ENCODE measurements around the gene C4B.
"Not testable (repeated sequence)": the region's sequence is repeated elsewhere in the genome, so short reads cannot be mapped to it uniquely, and the experiment has no call there.

Gene C4B

DNA sequence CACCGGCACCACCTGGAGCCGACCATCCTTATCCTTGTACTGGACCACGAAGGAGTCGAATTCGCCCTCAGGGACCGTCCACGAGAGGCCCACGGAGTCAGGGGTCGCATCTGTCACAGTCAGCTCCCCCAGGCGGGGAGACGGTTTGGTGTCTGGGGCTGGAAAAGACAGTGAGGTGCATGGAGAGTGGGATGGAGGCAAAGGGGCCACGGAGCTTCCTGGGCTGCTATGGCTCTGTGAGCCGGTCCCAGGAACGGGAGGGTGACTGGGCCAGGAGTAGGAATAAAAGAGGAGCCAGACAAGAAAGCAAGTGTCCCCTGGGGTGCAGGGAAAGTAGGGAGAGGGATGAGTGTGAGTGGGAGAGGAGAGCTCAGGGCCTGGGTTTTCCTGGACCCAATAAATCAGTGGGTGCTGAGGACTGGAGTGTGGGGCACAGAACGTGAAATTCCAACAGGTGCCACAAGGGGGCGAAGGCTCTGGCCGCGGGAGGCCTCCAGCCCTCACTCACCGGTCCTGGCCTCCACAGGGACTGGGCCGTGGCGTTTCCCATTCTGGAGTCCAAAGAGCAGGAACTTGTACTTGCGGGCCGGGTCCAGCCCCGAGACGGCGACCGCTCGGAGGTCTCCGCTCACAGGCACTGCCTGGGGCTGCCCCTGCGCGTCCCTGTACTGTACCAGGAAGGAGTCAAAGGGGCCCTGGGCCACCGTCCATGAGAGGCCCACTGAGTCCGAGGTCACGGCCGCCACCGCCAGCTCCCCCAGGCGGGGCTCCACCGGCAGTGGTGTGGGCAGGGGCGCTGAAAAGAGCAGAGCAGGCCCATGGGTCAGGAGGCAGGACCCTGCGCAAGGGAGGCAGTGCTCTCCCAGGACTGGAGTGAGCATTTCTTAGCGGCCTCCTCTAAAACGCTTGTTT is 33.5 kb downstream of the C4B start:
- no peak overlapping the region for H3K4me3 ChIP-seq (replicated peaks in 1 of 2; ENCODE audit: low read depth in 2 of 2, low read length in 2 of 2)
- peak; percentile 67 to 68 for DNase-seq (ENCODE audit: low read depth in 2 of 2)
- peak; percentile 78 for TF ChIP-seq CTCF (IDR thresholded peaks at IDR 0.05; ENCODE audit: low read depth, low read length)

GRCh38 chr6:32049149-32049548 is 34.6 kb downstream of the C4B start:
- not testable (repeated sequence) for DNase-seq (ENCODE audit: low read depth in 2 of 2); H3K4me3 ChIP-seq (replicated peaks in 1 of 2; ENCODE audit: low read depth in 2 of 2, low read length in 2 of 2)

GRCh38 chr6:32049736-32050135 is 35.1 kb downstream of the C4B start:
- not testable (repeated sequence) for H3K4me3 ChIP-seq (replicated peaks in 1 of 2; ENCODE audit: low read depth in 2 of 2, low read length in 2 of 2); DNase-seq (ENCODE audit: low read depth in 2 of 2)

GRCh38 chr6:32050562-32050961 is 36.0 kb downstream of the C4B start:
- no peak for DNase-seq (ENCODE audit: low read depth in 2 of 2)
- TF ChIP-seq CTCF (IDR thresholded peaks at IDR 0.05; ENCODE audit: low read depth, low read length) = no peak
- no peak overlapping the region for H3K4me3 ChIP-seq (replicated peaks in 1 of 2; ENCODE audit: low read depth in 2 of 2, low read length in 2 of 2)

DNA sequence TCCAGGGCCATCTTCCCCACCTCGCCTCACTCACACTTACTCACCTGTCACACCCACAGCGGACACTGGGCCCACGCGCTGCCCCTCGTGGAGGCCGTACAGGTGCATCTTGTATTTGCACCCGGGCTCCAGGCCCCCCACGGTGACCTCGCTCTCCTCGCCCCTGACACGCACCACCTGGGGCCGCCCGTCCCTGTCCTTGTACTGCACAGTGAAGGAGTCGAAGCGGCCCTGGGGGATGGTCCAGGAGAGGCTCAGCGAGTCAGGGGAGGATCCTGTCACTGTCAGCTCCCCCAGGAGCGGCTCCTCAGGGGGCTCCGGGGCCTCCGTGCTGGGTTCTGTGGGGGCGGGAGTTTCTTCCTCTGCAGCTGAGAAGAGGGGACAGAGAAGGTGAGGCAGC is 38.0 kb downstream of the C4B start:
- H3K4me3 ChIP-seq (replicated peaks in 1 of 2; ENCODE audit: low read depth in 2 of 2, low read length in 2 of 2); DNase-seq (ENCODE audit: low read depth in 2 of 2): not testable (repeated sequence)

- not testable (repeated sequence) for H3K4me3 ChIP-seq (replicated peaks in 1 of 2; ENCODE audit: low read depth in 2 of 2, low read length in 2 of 2); DNase-seq (ENCODE audit: low read depth in 2 of 2)
Measured at GRCh38 chr6:32053314-32053713, 38.7 kb downstream of the C4B start.

- DNase-seq (ENCODE audit: low read depth in 2 of 2); H3K4me3 ChIP-seq (replicated peaks in 1 of 2; ENCODE audit: low read depth in 2 of 2, low read length in 2 of 2): not testable (repeated sequence)
Measured at GRCh38 chr6:32055756-32056155, 41.2 kb downstream of the C4B start.

GRCh38 chr6:32056254-32056653 is 41.7 kb downstream of the C4B start:
- TF ChIP-seq CTCF (IDR thresholded peaks at IDR 0.05; ENCODE audit: low read depth, low read length) = no peak
- DNase-seq (ENCODE audit: low read depth in 2 of 2) = no peak

GRCh38 chr6:32057966-32058365 is 43.4 kb downstream of the C4B start:
- no peak for DNase-seq (ENCODE audit: low read depth in 2 of 2)
- no peak for TF ChIP-seq CTCF (IDR thresholded peaks at IDR 0.05; ENCODE audit: low read depth, low read length)
- H3K4me3 ChIP-seq (replicated peaks in 1 of 2; ENCODE audit: low read depth in 2 of 2, low read length in 2 of 2) = no peak overlapping the region

More at GRCh38 chr6:32056254-32056653, 41.7 kb downstream of the C4B start:
- H3K4me3 ChIP-seq (replicated peaks in 1 of 2; ENCODE audit: low read depth in 2 of 2, low read length in 2 of 2) = no peak overlapping the region

Measured in cardiac fibroblast (primary cell).